Thoracic aorta (tissue), 2 donors: Measurements from ENCODE around the gene PPARG. TPM values are rescaled to one million over a fixed set of nuclear protein-coding genes. Genes with fewer than 3 reads are reported as not detected.

Source experiments
- ATAC-seq: fragments of 150-250 bp; one replicate; pipeline ENCODE4 v1.8.0; 2017; ENCODE audit warnings: low read depth; ENCODE audit not compliant: insufficient number of reproducible peaks, low FRiP score
- DNase-seq: peaks from one replicate; pipeline ENCODE4 v3.0.0-alpha.2; 2020; ENCODE audit warnings: low spot score
- H3K27ac ChIP-seq, 2 donors: fragments of 200-600 bp; sonication (generic); 1 replicate in 1 of 2; 2 replicates in 1 of 2; pipeline ENCODE4 v1.5.1; 2016; ENCODE audit warnings: mild to moderate bottlenecking in 2 of 2, moderate library complexity in 2 of 2
- H3K27me3 ChIP-seq: fragments of 200-600 bp; sonication (generic); replicated peaks from 2 replicates; pipeline ENCODE4 v1.6.0; 2016; ENCODE audit warnings: mild to moderate bottlenecking; ENCODE audit not compliant: insufficient read depth
- H3K36me3 ChIP-seq: fragments of 200-600 bp; sonication (generic); one replicate; pipeline ENCODE4 v1.5.1; 2016
- H3K4me1 ChIP-seq, 2 donors: fragments of 200-600 bp; sonication (generic); 1 replicate in 1 of 2; 2 replicates in 1 of 2; pipeline versions ENCODE4 v1.5.1 to v1.6.0; 2016; ENCODE audit warnings: low read depth in 2 of 2, mild to moderate bottlenecking in 1 of 2; ENCODE audit not compliant: control insufficient read depth in 1 of 2
- H3K4me3 ChIP-seq: fragments of 200-600 bp; sonication (generic); 2 replicates; pipeline ENCODE4 v1.5.1; 2016; ENCODE audit warnings: mild to moderate bottlenecking
- H3K9me3 ChIP-seq: fragments of 200-600 bp; sonication (generic); 2 replicates; pipeline ENCODE4 v1.5.1; 2016
- CTCF ChIP-seq: fragments of 200-600 bp; sonication (generic); IDR thresholded peaks from one replicate; pipeline ENCODE4 v1.5.1; 2019; ENCODE audit warnings: antibody characterized with exemption
- total RNA-seq, 2 donors: library from RNA; depleted of rRNA; stranded (reverse); fragments of >200 nt; gene quantifications; one replicate each; pipeline versions ENCODE4 v1.1.0 to v1.2.3, GENCODE V29; 2016

The PPARG gene
- total RNA-seq, 2 donors from 2014 or later, result 8.5 to 13.1 TPM

- no peak overlapping the region for H3K27ac ChIP-seq
Observed at GRCh38 chr3:12265508-12265907, 23.4 kb upstream of the PPARG start.

GRCh38 chr3:12266038-12266437, 22.8 kb upstream of the PPARG start:
- Histone ChIP-seq H3K4me3 (no peak overlapping the region), H3K9me3 (no peaks in the 10 kb centered on the region), H3K27ac (no peak overlapping the region), H3K27me3 (no peaks in the 10 kb centered on the region), H3K36me3 (no peaks in the 10 kb centered on the region), H3K4me1 (no peaks in the 10 kb centered on the region)
- DNase-seq (no peak), ATAC-seq (no peak)
- no peak for TF ChIP-seq CTCF

More at GRCh38 chr3:12265508-12265907, 23.4 kb upstream of the PPARG start:
- no peak for TF ChIP-seq CTCF
- H3K36me3 ChIP-seq, result no peaks in the 10 kb centered on the region
- no peaks in the 10 kb centered on the region for H3K9me3 ChIP-seq
- no peaks in the 10 kb centered on the region for H3K4me1 ChIP-seq
- no peak for ATAC-seq
- H3K4me3 ChIP-seq, result no peak overlapping the region
- DNase-seq, result no peak
- H3K27me3 ChIP-seq, result no peaks in the 10 kb centered on the region

- ATAC-seq (no peak), DNase-seq (no peak)
- Histone ChIP-seq H3K4me1 (no peaks in the 10 kb centered on the region), H3K27ac (no peak overlapping the region), H3K27me3 (no peaks in the 10 kb centered on the region), H3K4me3 (no peak overlapping the region), H3K36me3 (no peaks in the 10 kb centered on the region), H3K9me3 (no peaks in the 10 kb centered on the region)
- TF ChIP-seq CTCF, result no peak
Observed at GRCh38 chr3:12267376-12268030, 21.4 kb upstream of the PPARG start.

GRCh38 chr3:12268049-12268735, 20.7 kb upstream of the PPARG start:
- DNase-seq (no peak), ATAC-seq (no peak)
- Histone ChIP-seq H3K27ac (no peak overlapping the region), H3K4me1 (no peaks in the 10 kb centered on the region), H3K36me3 (no peaks in the 10 kb centered on the region), H3K4me3 (no peak overlapping the region), H3K27me3 (no peaks in the 10 kb centered on the region), H3K9me3 (no peaks in the 10 kb centered on the region)
- no peak for TF ChIP-seq CTCF

- Histone ChIP-seq H3K4me1 (no peaks in the 10 kb centered on the region), H3K36me3 (no peaks in the 10 kb centered on the region), H3K4me3 (no peak overlapping the region), H3K9me3 (no peaks in the 10 kb centered on the region), H3K27me3 (no peaks in the 10 kb centered on the region), H3K27ac (no peak overlapping the region)
- no peak for DNase-seq
- no peak for ATAC-seq
- TF ChIP-seq CTCF, result no peak
Observed at GRCh38 chr3:12270976-12271375, 17.9 kb upstream of the PPARG start.
